HepG2 (cell line): ENCODE data around the gene ADARB1. TPM values are rescaled to one million over a fixed set of nuclear protein-coding genes. Genes with fewer than 3 reads are reported as not detected.

Experiments
- ATAC-seq: fragments of 200-7000 bp; cut with Tn5 transposase; 3 replicates; pipeline ENCODE4 v1.9.1; 2020; ENCODE audit warnings: mild to moderate bottlenecking, moderate library complexity
- BruUV-seq: library from RNA; stranded (reverse); fragments of 400-500 nt; replicated peaks from 2 replicates; lab custom pipeline; 2021; lab: Mats Ljungman, UMichigan
- CTCF ChIA-PET: fragments of 300-600 bp; formaldehyde crosslinking; extraction: SDS; loops from one replicate; lab custom pipeline; 2021; ENCODE audit warnings: low total read pairs, inconsistent platforms, low intra/inter-chr PET ratio; lab: Yijun Ruan, JAX
- POLR2A ChIA-PET: fragments of 350-600 bp; sonication (Branson Sonifier 250); formaldehyde crosslinking; loops from one replicate; lab custom pipeline; 2020; ENCODE audit warnings: antibody characterized with exemption, inconsistent platforms; lab: Yijun Ruan, JAX
- DNase-seq: peaks from one replicate; pipeline ENCODE4 v3.0.0-alpha.2; 2015; ENCODE audit warnings: low spot score
- FAIRE-seq: peaks from 3 replicates; lab custom pipeline; 2011; peaks lifted over from hg19 to GRCh38; lab: Jason Lieb, UNC
- H2AFZ ChIP-seq: one replicate; pipeline ENCODE4 v1.6.1; 2011; ENCODE audit warnings: low read length, inconsistent platforms
- H3K27ac ChIP-seq: fragments of 300-600 bp; 3 replicates; pipeline ENCODE4 v1.8.0; 2011; ENCODE audit warnings: mixed run types, mild to moderate bottlenecking, mixed read lengths, low read length, inconsistent platforms; ENCODE audit not compliant: insufficient read depth; ENCODE audit errors: extremely low read length
- H3K27me3 ChIP-seq, 2 experiments: fragments of 200-600 bp in 1 of 2; 2 replicates in 1 of 2; 3 replicates in 1 of 2; pipeline versions ENCODE4 v1.6.0 to v1.8.0; 2011; ENCODE audit warnings: low read length in 2 of 2, mild to moderate bottlenecking in 2 of 2, moderate library complexity in 2 of 2, inconsistent platforms in 1 of 2; ENCODE audit not compliant: insufficient read depth in 2 of 2, control insufficient read depth in 1 of 2
- H3K36me3 ChIP-seq, 2 experiments: fragments of 200-600 bp in 1 of 2; replicated peaks in 1 of 2; 2 replicates in 1 of 2; 3 replicates in 1 of 2; pipeline versions ENCODE4 v1.5.1 to v1.8.0; 2011; ENCODE audit warnings: low read length in 2 of 2, inconsistent platforms in 1 of 2; ENCODE audit not compliant: insufficient read depth in 2 of 2, control insufficient read depth in 1 of 2
- H3K4me1 ChIP-seq: 2 replicates; pipeline ENCODE4 v1.5.1; 2012; ENCODE audit warnings: low read length, inconsistent platforms; ENCODE audit not compliant: insufficient read depth
- H3K4me2 ChIP-seq: 2 replicates; pipeline ENCODE4 v1.6.0; 2011; ENCODE audit warnings: low read depth, low read length, inconsistent platforms
- H3K4me3 ChIP-seq, 3 experiments: fragments of 200-600 bp in 1 of 3; sonication (generic), shearing (Covaris generic) in 1 of 3; replicated peaks in 1 of 3; 2 replicates each; pipeline ENCODE4 v1.5.1; 2011 to 2016; ENCODE audit warnings: low read length in 3 of 3, inconsistent platforms in 2 of 3, low read depth in 2 of 3, mild to moderate bottlenecking in 2 of 3, control low read depth in 1 of 3, mixed read lengths in 1 of 3; ENCODE audit not compliant: insufficient read depth in 1 of 3
- H3K79me2 ChIP-seq: one replicate; pipeline ENCODE4 v1.6.1; 2011; ENCODE audit warnings: low read length, inconsistent platforms; ENCODE audit not compliant: insufficient read depth
- H3K9ac ChIP-seq: 2 replicates; pipeline ENCODE4 v1.6.0; 2011; ENCODE audit warnings: mild to moderate bottlenecking, low read depth, low read length, inconsistent platforms; ENCODE audit not compliant: insufficient read depth
- H3K9me3 ChIP-seq: 2 replicates; pipeline ENCODE4 v1.5.1; 2012; ENCODE audit warnings: mild to moderate bottlenecking, low read length
- H4K20me1 ChIP-seq: 2 replicates; pipeline ENCODE4 v1.6.0; 2011; ENCODE audit warnings: inconsistent platforms, mild to moderate bottlenecking, low read length, moderate library complexity; ENCODE audit not compliant: insufficient read depth
- BCL6 ChIP-seq: IDR thresholded peaks from 2 replicates; pipeline ENCODE4 v1.6.1; 2016; ENCODE audit warnings: missing genetic modification reagents, missing compliant biosample characterization
- JUND ChIP-seq: sonication (generic); formaldehyde crosslinking; IDR thresholded peaks from 2 replicates; pipeline ENCODE4 v1.8.0; 2022; ENCODE audit warnings: mild to moderate bottlenecking, missing genetic modification reagents
- NFE2 ChIP-seq: sonication (generic); formaldehyde crosslinking; IDR thresholded peaks from 2 replicates; pipeline ENCODE4 v1.4.0; 2020; ENCODE audit warnings: missing genetic modification reagents
- SIN3A ChIP-seq: IDR thresholded peaks from 2 replicates; pipeline ENCODE4 v1.6.1; 2011; ENCODE audit warnings: low read depth, mild to moderate bottlenecking, control low read depth, low read length, borderline replicate concordance
- SRSF1 ChIP-seq: fragments of 200-400 bp; formaldehyde crosslinking; optimal IDR thresholded peaks from 2 replicates; pipeline ENCODE3; 2017; ENCODE audit warnings: mild to moderate bottlenecking, low read depth, low read length, moderate library complexity
- ZFP82 ChIP-seq: sonication (generic); formaldehyde crosslinking; IDR thresholded peaks from 2 replicates; pipeline ENCODE4 v1.5.1; 2020; ENCODE audit warnings: mild to moderate bottlenecking, missing genetic modification reagents, borderline replicate concordance
- ZNF468 ChIP-seq: sonication (generic); formaldehyde crosslinking; IDR thresholded peaks from 2 replicates; pipeline ENCODE4 v1.8.0; 2022; ENCODE audit warnings: mild to moderate bottlenecking, moderate library complexity, missing genetic modification reagents
- ZNF550 ChIP-seq: sonication (generic); formaldehyde crosslinking; IDR thresholded peaks from 2 replicates; pipeline ENCODE4 v1.4.0; 2020; ENCODE audit warnings: mild to moderate bottlenecking, missing genetic modification reagents, borderline replicate concordance
- ZNF607 ChIP-seq: sonication (generic); formaldehyde crosslinking; IDR thresholded peaks from 2 replicates; pipeline ENCODE4 v1.5.1; 2020; ENCODE audit warnings: missing genetic modification reagents, mild to moderate bottlenecking, borderline replicate concordance
- ZNF737 ChIP-seq: sonication (generic); formaldehyde crosslinking; IDR thresholded peaks from 2 replicates; pipeline ENCODE4 v1.5.0; 2020; ENCODE audit warnings: missing genetic modification reagents, mild to moderate bottlenecking, borderline replicate concordance
- ZNF747 ChIP-seq: sonication (generic); formaldehyde crosslinking; IDR thresholded peaks from 2 replicates; pipeline ENCODE4 v1.8.1; 2023; ENCODE audit warnings: missing genetic modification reagents, mild to moderate bottlenecking, borderline replicate concordance
- ZNF780A ChIP-seq: sonication (generic); formaldehyde crosslinking; IDR thresholded peaks from 2 replicates; pipeline ENCODE4 v1.8.0; 2022; ENCODE audit warnings: mild to moderate bottlenecking, missing genetic modification reagents, moderate library complexity
- ZSCAN25 ChIP-seq: sonication (generic); formaldehyde crosslinking; IDR thresholded peaks from 2 replicates; pipeline ENCODE4 v1.8.0; 2022; ENCODE audit warnings: mild to moderate bottlenecking, missing genetic modification reagents
- WGBS: methylation state at CpG from one replicate; pipeline ENCODE4 v1.1.6; 2017; ENCODE audit warnings: low lambda C conversion rate; 5-methylcytosine and 5-hydroxymethylcytosine counted together
- in situ Hi-C: cut with HindIII; loops from 2 replicates; pipeline ENCODE4 v1.10.0; 2017; ENCODE audit warnings: low pct_unique_long_range_greater_than_20kb; ENCODE audit not compliant: extremely low pct_ligation_motif_present
- intact Hi-C: fragments of 100-400 bp; cut with micrococcal nuclease; formaldehyde crosslinking; loops from one replicate; pipeline ENCODE4 v1.10.0; 2022; ENCODE audit not compliant: unreplicated experiment
- polyA plus RNA-seq, 8 experiments: library from polyadenylated mRNA; depleted of rRNA in 3 of 8; stranded (reverse) in 7 of 8; unstranded in 1 of 8; fragments of >200 nt; fragmentation: Illumina TruSeq in 4 of 8; extraction: Trizol in 4 of 8; gene quantifications; 2 replicates each; pipeline versions ENCODE4 v1.2.1 to v1.2.3, GENCODE V29; 2011 to 2016; ENCODE audit warnings: low read depth in 4 of 8, missing spikeins in 1 of 8, mixed read lengths in 1 of 8; ENCODE audit not compliant: insufficient read depth in 1 of 8
- total RNA-seq, 5 experiments: library from RNA; depleted of rRNA; stranded (reverse); fragments of >200 nt; fragmentation: Illumina TruSeq; extraction: Trizol; gene quantifications; 2 replicates each; pipeline ENCODE4 v1.2.3, GENCODE V29; 2016; ENCODE audit warnings: low read depth in 1 of 5

The ADARB1 gene
- total and polyA plus RNA-seq, 2 of the 13 experiments (the other 11 are each of a cell fraction or from before 2014, with no cell fraction given) = 6.6 to 10.0 TPM

- no peak for DNase-seq
- H3K4me2 ChIP-seq = no peak overlapping the region
- no peaks in the 10 kb centered on the region for H3K4me1 ChIP-seq
- TF ChIP-seq SIN3A = no peak
- TF ChIP-seq SRSF1 = no peak
- TF ChIP-seq BCL6 (CRISPR knock-in tag) = no peak
- no peak for TF ChIP-seq ZNF468 (CRISPR knock-in tag)
- TF ChIP-seq ZNF607 (CRISPR knock-in tag) = no peak
- TF ChIP-seq JUND (CRISPR knock-in tag) = no peak
- no peak for TF ChIP-seq ZNF550
- no peak for TF ChIP-seq ZSCAN25
- no peak for TF ChIP-seq ZNF780A (CRISPR knock-in tag)
- no peak for TF ChIP-seq NFE2 (CRISPR knock-in tag)
- no peak for TF ChIP-seq ZNF747 (CRISPR knock-in tag)
- TF ChIP-seq ZFP82 (CRISPR knock-in tag) = no peak
- no peak for TF ChIP-seq ZNF737 (CRISPR knock-in tag)
- in situ Hi-C loops (no loop called here), intact Hi-C loops (no loop called here)
- H4K20me1 ChIP-seq = no peaks in the 10 kb centered on the region
- H3K27ac ChIP-seq = no peak overlapping the region
- H3K79me2 ChIP-seq = no peaks in the 10 kb centered on the region
- BruUV-seq = no TSS peak
- no peak overlapping the region for H3K4me3 ChIP-seq
- no peak for ATAC-seq
- FAIRE-seq = no peak
- no peaks in the 10 kb centered on the region for H3K27me3 ChIP-seq
- no peaks in the 10 kb centered on the region for H3K9me3 ChIP-seq
- H2AFZ ChIP-seq = no peak overlapping the region
- CTCF ChIA-PET = no interaction called here
- 74% methylated on average over 1 of the region's 2 CpGs for WGBS
- H3K9ac ChIP-seq = no peak overlapping the region
- POLR2A ChIA-PET = interaction anchor here (0.5 kb wide), 1 partner anchor 118 kb away, joined by 3 read pairs; no protein-coding TSS in a partner anchor
- H3K36me3 ChIP-seq = no peaks in the 10 kb centered on the region; a peak in 2 of 5 replicates
Observed at GRCh38 chr21:45102391-45102932, 28.1 kb downstream of the ADARB1 start.
